PC-3 (cell line): Measurements from ENCODE around the gene TMEM271.

ENCODE experiments used
- EZH2phosphoT487 ChIP-seq: fragments of 300-600 bp; sonication (generic); IDR thresholded peaks from 2 replicates; pipeline ENCODE4 v1.6.1; 2018; ENCODE audit warnings: mild to moderate bottlenecking, antibody characterized with exemption, low read length, borderline replicate concordance
- TF ChIP-seq, protein P1 (sequence below): fragments of 300-600 bp; sonication (generic); conservative IDR thresholded peaks from 2 replicates; pipeline ENCODE4 v1.5.1; 2017; ENCODE audit warnings: antibody characterized with exemption, low read depth, mild to moderate bottlenecking, low read length

DNA sequence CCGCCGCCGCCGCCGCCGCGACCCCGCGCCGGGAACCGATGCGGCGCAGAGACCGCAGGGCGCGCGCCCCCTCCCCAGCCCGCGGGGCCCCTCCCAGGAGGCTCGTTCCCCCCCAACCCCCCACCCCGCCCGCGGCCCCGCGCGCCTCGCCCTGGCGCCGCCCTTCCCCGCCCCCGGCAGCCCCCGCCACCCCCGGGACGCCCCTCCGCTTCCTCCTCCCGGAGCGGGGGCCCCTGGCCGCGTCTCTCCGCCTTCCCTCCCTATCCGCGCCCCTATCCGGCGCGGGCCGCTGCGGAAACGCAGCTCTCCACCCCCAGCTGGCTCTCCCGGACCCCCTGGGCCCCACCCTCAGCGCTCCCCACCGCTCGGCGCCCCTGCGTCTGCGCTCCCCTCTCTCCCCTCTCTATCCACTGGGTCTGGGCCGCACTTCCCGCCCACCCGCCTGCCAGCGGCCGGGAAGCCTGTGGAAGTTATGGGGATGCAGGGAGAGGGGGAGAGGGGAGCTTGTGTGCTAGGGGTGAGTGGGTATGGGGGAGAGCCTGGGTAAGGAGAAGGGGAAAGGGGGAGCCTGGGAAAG is at the start of gene TMEM271:
- TF ChIP-seq, protein P1, sequence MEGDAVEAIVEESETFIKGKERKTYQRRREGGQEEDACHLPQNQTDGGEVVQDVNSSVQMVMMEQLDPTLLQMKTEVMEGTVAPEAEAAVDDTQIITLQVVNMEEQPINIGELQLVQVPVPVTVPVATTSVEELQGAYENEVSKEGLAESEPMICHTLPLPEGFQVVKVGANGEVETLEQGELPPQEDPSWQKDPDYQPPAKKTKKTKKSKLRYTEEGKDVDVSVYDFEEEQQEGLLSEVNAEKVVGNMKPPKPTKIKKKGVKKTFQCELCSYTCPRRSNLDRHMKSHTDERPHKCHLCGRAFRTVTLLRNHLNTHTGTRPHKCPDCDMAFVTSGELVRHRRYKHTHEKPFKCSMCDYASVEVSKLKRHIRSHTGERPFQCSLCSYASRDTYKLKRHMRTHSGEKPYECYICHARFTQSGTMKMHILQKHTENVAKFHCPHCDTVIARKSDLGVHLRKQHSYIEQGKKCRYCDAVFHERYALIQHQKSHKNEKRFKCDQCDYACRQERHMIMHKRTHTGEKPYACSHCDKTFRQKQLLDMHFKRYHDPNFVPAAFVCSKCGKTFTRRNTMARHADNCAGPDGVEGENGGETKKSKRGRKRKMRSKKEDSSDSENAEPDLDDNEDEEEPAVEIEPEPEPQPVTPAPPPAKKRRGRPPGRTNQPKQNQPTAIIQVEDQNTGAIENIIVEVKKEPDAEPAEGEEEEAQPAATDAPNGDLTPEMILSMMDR, result no peak
- no peak for TF ChIP-seq EZH2phosphoT487
